ENCODE results near the gene RIPK1. TPM values are rescaled to one million over a fixed set of nuclear protein-coding genes. Genes with fewer than 3 reads are reported as not detected.

The RIPK1 gene
- total RNA-seq, 1 donor from 2014 or later = 10.6 TPM

GRCh38 chr6:3131695-3132094, 63.4 kb downstream of the RIPK1 start:
- H3K9me3 Mint-ChIP-seq (ENCODE audit: unreplicated experiment) = peaks cover 3% of the 10 kb centered on the region
- no peaks in the 10 kb centered on the region for H3K4me1 Mint-ChIP-seq (ENCODE audit: low read depth, unreplicated experiment)
- DNase-seq = no peak
- no peak overlapping the region for H3K27ac Mint-ChIP-seq (ENCODE audit: unreplicated experiment)
- H3K4me3 Mint-ChIP-seq (ENCODE audit: unreplicated experiment) = no peak overlapping the region
- no peak for TF ChIP-seq CTCF (IDR thresholded peaks at IDR 0.05; ENCODE audit: partially characterized antibody, unreplicated experiment)
- H3K36me3 Mint-ChIP-seq (ENCODE audit: unreplicated experiment) = peaks cover 9% of the 10 kb centered on the region
- peaks cover 9% of the 10 kb centered on the region for H3K27me3 Mint-ChIP-seq (ENCODE audit: unreplicated experiment)

- no peak for TF ChIP-seq CTCF (IDR thresholded peaks at IDR 0.05; ENCODE audit: partially characterized antibody, unreplicated experiment)
- DNase-seq = no peak
- H3K27ac Mint-ChIP-seq (ENCODE audit: unreplicated experiment) = no peak overlapping the region
- H3K9me3 Mint-ChIP-seq (ENCODE audit: unreplicated experiment) = peaks cover 3% of the 10 kb centered on the region
- H3K36me3 Mint-ChIP-seq (ENCODE audit: unreplicated experiment) = peaks cover 9% of the 10 kb centered on the region
- peaks cover 9% of the 10 kb centered on the region for H3K27me3 Mint-ChIP-seq (ENCODE audit: unreplicated experiment)
- no peaks in the 10 kb centered on the region for H3K4me1 Mint-ChIP-seq (ENCODE audit: low read depth, unreplicated experiment)
- no peak overlapping the region for H3K4me3 Mint-ChIP-seq (ENCODE audit: unreplicated experiment)
Observed at GRCh38 chr6:3133515-3133914, 65.2 kb downstream of the RIPK1 start.

GRCh38 chr6:3135668-3136291, 67.5 kb downstream of the RIPK1 start:
- Mint-ChIP-seq H3K36me3 (ENCODE audit: unreplicated experiment) (peaks cover 9% of the 10 kb centered on the region), H3K27me3 (ENCODE audit: unreplicated experiment) (peaks cover 9% of the 10 kb centered on the region), H3K9me3 (ENCODE audit: unreplicated experiment) (peaks cover 1% of the 10 kb centered on the region), H3K27ac (ENCODE audit: unreplicated experiment) (no peak overlapping the region), H3K4me1 (ENCODE audit: low read depth, unreplicated experiment) (no peaks in the 10 kb centered on the region), H3K4me3 (ENCODE audit: unreplicated experiment) (no peak overlapping the region)
- no peak for DNase-seq
- TF ChIP-seq CTCF (IDR thresholded peaks at IDR 0.05; ENCODE audit: partially characterized antibody, unreplicated experiment) = no peak

- peaks cover 14% of the 10 kb centered on the region for H3K36me3 Mint-ChIP-seq (ENCODE audit: unreplicated experiment)
- H3K4me3 Mint-ChIP-seq (ENCODE audit: unreplicated experiment) = no peak overlapping the region
- peaks cover 1% of the 10 kb centered on the region for H3K9me3 Mint-ChIP-seq (ENCODE audit: unreplicated experiment)
- H3K4me1 Mint-ChIP-seq (ENCODE audit: low read depth, unreplicated experiment) = no peaks in the 10 kb centered on the region
- TF ChIP-seq CTCF (IDR thresholded peaks at IDR 0.05; ENCODE audit: partially characterized antibody, unreplicated experiment) = no peak
- no peak overlapping the region for H3K27ac Mint-ChIP-seq (ENCODE audit: unreplicated experiment)
- peaks cover 9% of the 10 kb centered on the region for H3K27me3 Mint-ChIP-seq (ENCODE audit: unreplicated experiment)
- no peak for DNase-seq
Observed at GRCh38 chr6:3136292-3137011, 68.2 kb downstream of the RIPK1 start.
